T-helper 17 cell (primary cell): ENCODE measurements around the gene XCR1. TPM values are rescaled to one million over a fixed set of nuclear protein-coding genes. Genes with fewer than 3 reads are reported as not detected.
"Not testable (repeated sequence)": the region's sequence is repeated elsewhere in the genome, so short reads cannot be mapped to it uniquely, and the experiment has no call there.

ENCODE experiments used
- ATAC-seq: fragments of 150-1000 bp; cut with Tn5 transposase; 2 replicates; pipeline ENCODE4 v1.10.0; 2021; ENCODE audit warnings: mild to moderate bottlenecking, moderate library complexity
- DNase-seq, 3 donors: peaks; one replicate each; pipeline versions ENCODE4 v3.0.0 to v3.0.0-alpha.2; 2020 to 2021
- H3K9me3 ChIP-seq: one replicate; pipeline ENCODE4 v1.7.0; 2013; ENCODE audit warnings: low read length, mild to moderate bottlenecking; ENCODE audit not compliant: control insufficient read depth, poor library complexity, severe bottlenecking
- H3K27ac Mint-ChIP-seq: one replicate; pipeline ENCODE4 v1.8.0; 2022; ENCODE audit warnings: mild to moderate bottlenecking, moderate library complexity, mixed read lengths
- H3K27me3 Mint-ChIP-seq: one replicate; pipeline ENCODE4 v1.8.0; 2022; ENCODE audit warnings: mixed read lengths
- H3K36me3 Mint-ChIP-seq: one replicate; pipeline ENCODE4 v1.8.0; 2022; ENCODE audit warnings: low read depth, mixed read lengths
- H3K4me1 Mint-ChIP-seq: one replicate; pipeline ENCODE4 v1.8.0; 2022; ENCODE audit warnings: mild to moderate bottlenecking, mixed read lengths
- H3K4me3 Mint-ChIP-seq: one replicate; pipeline ENCODE4 v1.8.0; 2022; ENCODE audit warnings: mild to moderate bottlenecking, moderate library complexity, mixed read lengths
- total RNA-seq, 4 donors: library from RNA in 2 of 4; stranded (reverse) in 2 of 4; gene quantifications; one replicate each; pipeline ENCODE4 v1.2.3 and lab custom pipeline; 2022 to 2026

Gene XCR1
- total RNA-seq, 2 donors from 2014 or later: 0.08 TPM; not detected in 1

DNA sequence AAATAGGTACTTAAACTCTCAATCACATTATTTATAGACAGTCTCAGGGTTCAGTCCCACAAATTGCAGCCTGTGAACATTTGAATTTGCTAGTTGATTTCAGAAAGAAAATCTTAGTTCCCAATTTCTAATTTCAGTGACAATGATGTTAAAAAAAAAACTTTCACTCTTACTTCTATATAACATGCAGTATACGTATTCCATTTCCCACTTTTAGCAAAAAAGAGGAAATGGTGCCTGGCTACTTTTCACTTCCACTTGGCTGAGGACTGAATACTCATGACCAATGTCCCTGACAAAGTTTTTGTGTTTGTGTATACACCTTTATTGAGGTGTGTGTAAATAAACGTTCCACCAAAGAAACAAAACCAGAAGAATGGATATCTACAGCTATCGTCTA lies 32.1 kb upstream of the XCR1 start:
- DNase-seq (no peak), ATAC-seq (no peak)
- H3K27me3 Mint-ChIP-seq: peaks cover 9% of the 10 kb centered on the region
- H3K27ac Mint-ChIP-seq: no peak overlapping the region
- H3K4me3 Mint-ChIP-seq: no peak overlapping the region
- peaks cover 22% of the 10 kb centered on the region for H3K4me1 Mint-ChIP-seq
- H3K9me3 ChIP-seq: no peaks in the 10 kb centered on the region
- H3K36me3 Mint-ChIP-seq: no peaks in the 10 kb centered on the region

DNA sequence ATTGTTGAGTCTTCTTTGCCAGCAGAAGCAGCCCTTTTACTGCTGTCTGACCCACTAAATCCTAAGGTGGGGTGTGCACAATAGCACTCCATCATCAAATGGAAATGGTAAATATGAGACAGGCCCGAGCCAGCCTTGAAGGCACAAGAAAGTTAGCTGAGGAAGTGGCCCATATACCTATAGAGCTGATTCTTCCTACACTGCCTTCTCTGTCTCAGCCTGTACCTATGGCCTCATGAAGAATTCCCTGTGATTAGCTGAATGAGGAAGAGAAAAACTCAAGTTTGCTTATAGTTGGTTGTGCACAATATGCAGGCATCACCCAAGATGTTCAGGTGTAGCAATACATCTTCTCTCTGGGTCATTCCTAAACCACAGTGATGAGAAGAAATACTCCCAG lies 31.7 kb upstream of the XCR1 start:
- Mint-ChIP-seq H3K36me3 (no peaks in the 10 kb centered on the region), H3K4me3 (no peak overlapping the region), H3K27me3 (peaks cover 13% of the 10 kb centered on the region), H3K4me1 (peaks cover 23% of the 10 kb centered on the region), H3K27ac (no peak overlapping the region)
- no peaks in the 10 kb centered on the region for H3K9me3 ChIP-seq
- DNase-seq (no peak), ATAC-seq (no peak)

DNA sequence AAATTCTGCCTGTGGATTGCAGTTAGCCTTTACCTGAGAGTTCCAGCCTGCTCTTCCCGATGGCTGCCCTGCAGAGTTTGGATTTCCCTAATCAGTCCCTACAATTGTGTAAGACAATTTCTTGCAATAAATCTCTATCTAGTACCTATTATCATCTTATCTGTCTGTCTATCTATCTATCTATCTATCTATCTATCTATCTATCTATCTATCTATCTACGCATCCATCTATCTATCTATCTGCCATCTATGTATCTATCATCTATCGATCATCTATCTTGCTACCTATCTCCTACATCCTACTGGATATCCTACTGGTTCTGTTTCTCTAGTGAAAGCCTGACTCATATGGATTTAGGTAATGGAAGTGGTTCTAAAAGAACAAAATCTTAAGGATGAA lies 30.4 kb upstream of the XCR1 start:
- Mint-ChIP-seq H3K27ac (no peak overlapping the region), H3K36me3 (no peaks in the 10 kb centered on the region), H3K4me1 (peaks cover 18% of the 10 kb centered on the region), H3K4me3 (no peak overlapping the region), H3K27me3 (peaks cover 18% of the 10 kb centered on the region)
- no peaks in the 10 kb centered on the region for H3K9me3 ChIP-seq
- no peak for DNase-seq
- no peak for ATAC-seq

DNA sequence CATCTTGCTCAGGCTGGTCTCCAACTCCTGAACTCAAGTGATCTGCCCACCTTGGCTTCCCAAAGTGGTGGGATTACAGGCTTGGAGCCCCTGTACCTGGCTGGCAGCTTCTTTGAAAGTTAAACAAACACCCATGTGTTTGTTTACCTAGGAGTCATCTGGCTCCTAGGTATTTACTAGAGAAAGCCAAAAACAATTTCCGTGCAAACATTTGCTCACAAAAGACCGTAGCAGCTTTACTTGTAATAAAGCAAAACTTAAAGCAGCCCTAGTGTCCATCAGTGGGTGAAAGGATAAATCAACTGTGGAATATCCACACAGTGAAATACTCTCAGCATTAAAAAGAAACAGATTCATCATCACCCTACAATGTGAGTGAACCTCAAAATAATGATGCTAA lies 29.4 kb upstream of the XCR1 start:
- H3K27me3 Mint-ChIP-seq: peaks cover 18% of the 10 kb centered on the region
- no peak overlapping the region for H3K4me3 Mint-ChIP-seq
- H3K4me1 Mint-ChIP-seq: peaks cover 14% of the 10 kb centered on the region
- ATAC-seq: no peak
- no peaks in the 10 kb centered on the region for H3K36me3 Mint-ChIP-seq
- H3K9me3 ChIP-seq: no peaks in the 10 kb centered on the region
- no peak overlapping the region for H3K27ac Mint-ChIP-seq
- no peak for DNase-seq

DNA sequence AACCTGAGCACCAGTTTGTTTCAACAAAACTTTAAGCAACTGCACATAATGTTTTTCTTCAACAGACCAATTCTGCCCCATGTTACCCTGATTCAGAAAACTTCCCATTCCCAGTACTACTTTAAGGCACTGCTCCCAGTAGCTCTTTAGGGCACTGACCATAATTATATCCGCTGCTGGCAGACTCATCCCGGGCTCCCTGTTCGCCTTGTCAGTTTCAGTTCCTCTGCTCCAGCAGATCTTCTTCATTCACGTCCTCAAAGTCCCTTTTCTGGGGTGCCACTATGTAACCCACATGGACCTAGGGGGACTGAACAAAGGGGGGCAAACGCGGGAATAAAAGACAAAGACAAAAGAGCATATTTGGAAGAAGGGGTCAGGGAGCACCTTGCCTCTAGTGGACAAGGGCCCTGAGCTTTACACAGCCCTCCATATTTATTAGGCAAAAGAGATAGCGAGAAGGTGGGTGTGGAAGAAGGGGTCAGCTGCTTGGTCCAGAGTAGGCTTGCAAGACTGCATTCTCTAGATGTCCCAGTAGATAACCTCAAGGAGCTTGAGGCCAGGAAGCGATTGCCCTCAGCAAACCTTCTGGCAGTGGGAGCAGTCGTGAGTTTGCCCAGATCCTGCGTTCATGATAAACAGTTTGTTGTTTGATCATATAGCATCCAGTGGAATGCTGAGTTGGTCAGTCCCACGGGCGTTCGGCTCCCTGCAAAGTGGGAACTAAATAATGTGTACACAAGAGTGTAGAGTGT lies 26.7 kb upstream of the XCR1 start:
- Mint-ChIP-seq H3K4me1 (peaks cover 13% of the 10 kb centered on the region), H3K27ac (peak overlapping the region; percentile 59), H3K27me3 (peaks cover 18% of the 10 kb centered on the region)
- H3K4me3 Mint-ChIP-seq, H3K9me3 ChIP-seq, H3K36me3 Mint-ChIP-seq, ATAC-seq, DNase-seq: not testable (repeated sequence)

DNA sequence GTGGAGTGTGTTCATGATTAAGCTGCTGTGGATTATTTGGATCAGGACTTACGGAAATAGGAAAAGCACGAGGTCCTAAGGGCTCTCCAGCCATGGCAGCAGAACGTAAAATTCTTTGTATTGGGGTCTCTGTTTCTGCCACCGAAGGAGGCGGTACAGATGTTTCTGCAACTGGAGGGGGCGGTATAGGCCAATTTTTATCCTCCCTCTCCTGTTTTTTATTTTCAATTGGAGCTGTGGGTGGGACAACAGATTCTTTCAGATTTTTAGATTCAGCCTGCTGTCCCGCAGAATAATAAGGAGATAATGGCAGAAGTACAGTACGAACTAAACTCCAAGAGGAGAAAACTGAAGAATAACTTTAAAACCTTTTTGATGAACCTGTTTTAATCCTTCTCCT lies 26.0 kb upstream of the XCR1 start:
- ATAC-seq, H3K9me3 ChIP-seq, H3K36me3 Mint-ChIP-seq, H3K27ac Mint-ChIP-seq, DNase-seq, H3K4me3 Mint-ChIP-seq: not testable (repeated sequence)
- peaks cover 18% of the 10 kb centered on the region for H3K27me3 Mint-ChIP-seq
- peaks cover 13% of the 10 kb centered on the region for H3K4me1 Mint-ChIP-seq

DNA sequence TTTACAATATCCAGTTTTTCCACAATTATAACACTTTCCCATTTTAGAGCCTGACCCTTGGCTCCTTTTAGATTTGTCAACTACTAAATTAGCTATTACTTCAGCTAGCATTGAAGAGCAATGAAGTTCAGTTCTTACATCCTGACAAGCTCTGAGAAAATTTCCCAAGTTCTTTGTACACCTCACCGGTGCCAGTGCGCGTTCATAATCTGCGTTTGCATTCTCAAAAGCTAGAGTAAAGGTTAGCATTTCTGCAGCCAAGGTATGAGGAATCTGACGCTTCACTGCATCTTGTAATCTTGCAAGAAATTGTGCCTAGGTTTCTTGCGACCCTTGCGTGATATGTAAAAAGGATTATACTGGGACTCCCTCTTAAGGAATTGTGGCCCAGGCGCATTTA lies 25.2 kb upstream of the XCR1 start:
- ATAC-seq (no peak), DNase-seq (no peak)
- Mint-ChIP-seq H3K27ac (no peak overlapping the region), H3K4me1 (peaks cover 17% of the 10 kb centered on the region), H3K36me3 (no peaks in the 10 kb centered on the region), H3K27me3 (peaks cover 18% of the 10 kb centered on the region), H3K4me3 (no peak overlapping the region)
- H3K9me3 ChIP-seq: no peaks in the 10 kb centered on the region

DNA sequence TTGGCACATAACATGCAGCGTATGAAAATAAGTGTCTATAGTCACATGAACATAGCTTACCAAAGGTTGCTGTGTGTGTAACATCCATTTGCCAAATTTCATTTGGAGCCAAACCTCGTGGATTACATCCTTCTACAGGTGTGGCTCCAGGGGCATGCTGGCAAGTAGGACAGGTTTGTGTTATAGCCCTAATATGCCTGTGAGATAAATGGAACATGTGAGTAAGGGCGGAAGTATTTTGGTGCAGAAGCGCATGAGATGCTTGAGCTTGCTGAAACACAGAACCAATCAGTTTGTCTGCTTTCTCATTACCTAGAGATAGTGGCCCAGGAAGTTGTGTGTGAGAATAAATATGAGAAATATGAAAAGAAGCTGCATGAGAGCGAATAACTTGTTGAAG lies 21.8 kb upstream of the XCR1 start:
- peaks cover 6% of the 10 kb centered on the region for H3K27me3 Mint-ChIP-seq
- ATAC-seq: no peak
- H3K27ac Mint-ChIP-seq: peak overlapping the region; percentile 8

DNA sequence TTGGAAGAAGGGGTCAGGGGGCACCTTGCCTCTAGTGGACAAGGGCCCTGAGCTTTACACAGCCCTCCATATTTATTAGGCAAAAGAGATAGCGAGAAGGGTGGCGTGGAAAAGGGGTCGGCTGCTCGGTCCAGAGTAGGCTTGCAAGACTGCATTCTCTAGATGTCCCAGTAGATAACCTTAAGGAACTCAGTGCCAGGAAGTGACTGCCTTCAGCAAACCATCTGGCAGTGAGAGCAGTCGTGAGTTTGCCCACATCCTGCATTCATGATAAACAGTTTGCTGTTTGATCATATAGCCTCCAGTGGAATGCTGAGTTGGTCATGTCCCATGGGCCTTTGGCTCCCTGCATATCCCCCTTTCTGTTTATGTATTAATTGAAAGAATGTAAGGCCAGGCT lies 18.9 kb upstream of the XCR1 start:
- DNase-seq, H3K36me3 Mint-ChIP-seq, H3K9me3 ChIP-seq, H3K27me3 Mint-ChIP-seq: not testable (repeated sequence)
- Mint-ChIP-seq H3K27ac (peak overlapping the region; percentile 17), H3K4me1 (peaks cover 16% of the 10 kb centered on the region), H3K4me3 (peak overlapping the region; percentile 10)
- ATAC-seq: peak; percentile 67

More for the DNA sequence above, 21.8 kb upstream of the XCR1 start:
- H3K9me3 ChIP-seq: no peaks in the 10 kb centered on the region
- DNase-seq: no peak
- no peak overlapping the region for H3K4me3 Mint-ChIP-seq
- H3K4me1 Mint-ChIP-seq: peaks cover 16% of the 10 kb centered on the region
- H3K36me3 Mint-ChIP-seq: no peaks in the 10 kb centered on the region

DNA sequence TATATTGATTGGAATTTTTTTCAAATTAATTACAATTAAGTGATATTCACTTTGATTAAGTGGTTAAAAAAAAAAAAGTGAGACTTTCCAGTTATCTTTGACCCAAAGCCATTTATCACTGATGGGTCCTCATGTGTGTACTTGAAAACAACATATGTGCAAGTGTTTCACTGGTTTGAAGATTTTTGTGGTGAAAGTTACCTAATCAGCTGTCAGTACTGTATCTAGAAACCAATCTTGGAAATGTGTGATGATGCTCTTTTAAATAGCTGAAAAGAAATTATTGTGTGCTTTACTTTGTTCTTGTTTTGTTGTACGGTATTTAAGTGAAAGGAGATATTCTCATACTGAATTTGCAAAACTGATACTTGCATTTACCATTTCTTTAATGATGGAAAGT lies 11.6 kb upstream of the XCR1 start:
- no peak overlapping the region for H3K4me3 Mint-ChIP-seq
- ATAC-seq (no peak), DNase-seq (no peak)
- H3K4me1 Mint-ChIP-seq: no peaks in the 10 kb centered on the region
- no peaks in the 10 kb centered on the region for H3K27me3 Mint-ChIP-seq
- peaks cover 4% of the 10 kb centered on the region for H3K36me3 Mint-ChIP-seq
- H3K9me3 ChIP-seq: no peaks in the 10 kb centered on the region
- no peak overlapping the region for H3K27ac Mint-ChIP-seq

DNA sequence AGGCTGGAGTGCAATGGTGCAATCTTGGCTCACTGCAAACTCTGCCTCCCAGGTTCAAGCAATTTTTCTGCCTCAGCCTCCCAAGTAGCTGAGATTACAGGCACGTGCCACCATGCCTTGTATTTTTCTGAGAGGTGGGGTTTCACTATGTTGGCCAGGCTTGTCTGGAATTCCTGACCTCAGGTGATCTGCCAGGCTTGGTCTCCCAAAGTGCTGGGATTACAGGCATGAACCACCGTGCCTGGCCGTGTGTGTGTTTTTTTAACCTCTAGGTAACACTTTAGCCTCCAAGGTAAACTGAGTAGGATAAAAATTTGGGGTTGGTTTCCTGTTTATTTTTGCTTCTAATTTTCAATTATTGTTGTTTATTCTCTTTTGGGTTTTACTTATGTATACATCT lies 10.8 kb upstream of the XCR1 start:
- H3K9me3 ChIP-seq, H3K36me3 Mint-ChIP-seq, H3K27me3 Mint-ChIP-seq, DNase-seq, H3K27ac Mint-ChIP-seq, H3K4me1 Mint-ChIP-seq, ATAC-seq, H3K4me3 Mint-ChIP-seq: not testable (repeated sequence)

DNA sequence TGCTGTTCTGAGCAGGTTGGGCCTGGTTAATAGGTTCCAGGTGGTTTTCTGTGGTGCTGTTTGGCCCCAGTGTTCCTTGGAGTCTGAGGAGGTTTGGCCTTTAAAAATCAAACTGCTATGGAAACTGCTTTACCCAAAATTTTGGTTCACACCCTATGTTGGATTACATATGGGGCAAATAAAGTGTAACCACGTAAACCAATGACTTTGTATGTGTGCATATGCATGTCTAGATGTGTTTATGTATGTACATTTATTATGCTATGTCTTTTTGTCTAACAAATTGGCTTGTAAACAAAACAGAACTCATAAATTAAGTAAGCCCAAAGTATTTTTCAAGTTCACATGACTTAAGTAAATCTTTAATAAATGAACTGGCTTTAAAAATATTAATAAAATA lies 8.9 kb upstream of the XCR1 start:
- peaks cover 3% of the 10 kb centered on the region for H3K36me3 Mint-ChIP-seq
- H3K4me1 Mint-ChIP-seq: no peaks in the 10 kb centered on the region
- no peak overlapping the region for H3K4me3 Mint-ChIP-seq
- H3K27me3 Mint-ChIP-seq: no peaks in the 10 kb centered on the region
- DNase-seq (no peak), ATAC-seq (no peak)
- no peaks in the 10 kb centered on the region for H3K9me3 ChIP-seq
- no peak overlapping the region for H3K27ac Mint-ChIP-seq

DNA sequence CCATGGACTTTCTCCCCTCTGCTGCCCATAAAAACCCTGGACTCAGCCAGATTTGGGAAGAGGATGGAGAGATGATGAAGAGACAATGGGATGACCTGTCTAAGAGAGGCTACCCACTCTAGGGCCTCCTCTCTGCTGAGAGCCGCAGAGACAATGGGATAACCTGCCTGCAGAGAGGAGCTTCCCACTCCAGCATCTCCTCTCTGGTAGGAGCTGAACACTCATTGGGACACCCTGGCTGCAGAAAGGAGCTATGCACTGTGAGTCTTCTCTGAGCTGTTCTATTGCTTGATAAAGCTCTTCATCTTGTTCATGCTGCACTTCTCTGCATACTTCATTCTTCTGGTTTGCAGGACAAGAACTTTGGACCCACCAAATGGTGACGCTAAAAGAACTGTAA lies 4.5 kb upstream of the XCR1 start:
- no peaks in the 10 kb centered on the region for H3K9me3 ChIP-seq
- peaks cover 3% of the 10 kb centered on the region for H3K36me3 Mint-ChIP-seq
- H3K4me1 Mint-ChIP-seq: no peaks in the 10 kb centered on the region
- H3K27me3 Mint-ChIP-seq: no peaks in the 10 kb centered on the region
- DNase-seq (no peak), ATAC-seq (no peak)
- H3K4me3 Mint-ChIP-seq: no peak overlapping the region
- no peak overlapping the region for H3K27ac Mint-ChIP-seq

DNA sequence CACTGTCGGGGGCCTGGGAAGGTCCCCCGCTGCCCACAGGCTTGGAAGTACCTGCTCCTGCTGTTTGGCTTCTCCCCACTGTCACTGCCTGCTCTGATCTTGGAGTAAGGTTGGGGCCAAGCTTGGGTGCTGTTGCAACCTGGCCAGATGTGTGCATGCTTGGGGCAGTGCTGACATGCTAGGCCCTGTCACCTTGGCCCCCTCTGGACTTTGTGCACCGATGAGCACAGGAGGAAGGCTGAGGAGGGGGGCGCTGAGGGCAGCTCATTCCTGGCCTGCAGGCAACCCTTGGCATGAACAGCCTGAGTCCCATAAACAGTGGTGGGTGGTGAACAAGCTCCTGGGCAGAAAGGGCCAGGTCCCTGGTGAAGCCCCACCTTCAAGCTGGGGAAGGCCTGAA lies 4.0 kb upstream of the XCR1 start:
- ATAC-seq (no peak), DNase-seq (no peak)
- peaks cover 3% of the 10 kb centered on the region for H3K36me3 Mint-ChIP-seq
- H3K4me1 Mint-ChIP-seq: no peaks in the 10 kb centered on the region
- no peaks in the 10 kb centered on the region for H3K9me3 ChIP-seq
- no peak overlapping the region for H3K4me3 Mint-ChIP-seq
- H3K27ac Mint-ChIP-seq: no peak overlapping the region
- H3K27me3 Mint-ChIP-seq: no peaks in the 10 kb centered on the region
